H9 (cell line): ENCODE results near the gene FCRL3. TPM values are rescaled to one million over a fixed set of nuclear protein-coding genes. Genes with fewer than 3 reads are reported as not detected.

Source experiments
- DNase-seq: peaks from one replicate; pipeline ENCODE4 v3.0.0-alpha.2; 2017
- H2AFZ ChIP-seq: one replicate; pipeline ENCODE4 v1.6.1; 2013; ENCODE audit warnings: mild to moderate bottlenecking, low read length, control low read depth, moderate library complexity
- H2AK5ac ChIP-seq: 2 replicates; pipeline ENCODE4 v1.6.1; 2013; ENCODE audit warnings: low read length, control low read depth, mixed read lengths; ENCODE audit not compliant: insufficient read length
- H2BK120ac ChIP-seq: one replicate; pipeline ENCODE4 v1.6.1; 2013; ENCODE audit warnings: low read depth, mild to moderate bottlenecking, low read length, control low read depth, inconsistent platforms; ENCODE audit not compliant: poor library complexity, severe bottlenecking
- H2BK12ac ChIP-seq: 2 replicates; pipeline ENCODE4 v1.6.1; 2013; ENCODE audit warnings: low read length, control low read depth, mixed read lengths, low read depth; ENCODE audit not compliant: insufficient read length
- H2BK15ac ChIP-seq: 2 replicates; pipeline ENCODE4 v1.6.1; 2013; ENCODE audit warnings: low read depth, low read length, control low read depth
- H2BK20ac ChIP-seq: one replicate; pipeline ENCODE4 v1.6.1; 2013; ENCODE audit warnings: low read depth, mild to moderate bottlenecking, low read length, control low read depth, inconsistent platforms; ENCODE audit not compliant: poor library complexity, severe bottlenecking
- H2BK5ac ChIP-seq: 2 replicates; pipeline ENCODE4 v1.6.1; 2013; ENCODE audit warnings: low read length, control low read depth, mixed read lengths; ENCODE audit not compliant: insufficient read length
- H3K14ac ChIP-seq: 2 replicates; pipeline ENCODE4 v1.6.1; 2013; ENCODE audit warnings: low read length, control low read depth; ENCODE audit not compliant: insufficient read depth
- H3K18ac ChIP-seq: 2 replicates; pipeline ENCODE4 v1.6.1; 2013; ENCODE audit warnings: low read depth, mild to moderate bottlenecking, mixed read lengths, low read length, control low read depth; ENCODE audit not compliant: insufficient read length
- H3K23ac ChIP-seq: 2 replicates; pipeline ENCODE4 v1.6.1; 2013; ENCODE audit warnings: low read length, control low read depth, mixed read lengths, low read depth; ENCODE audit not compliant: insufficient read length
- H3K23me2 ChIP-seq: 2 replicates; pipeline ENCODE4 v1.6.1; 2013; ENCODE audit warnings: low read depth, mild to moderate bottlenecking, mixed read lengths, low read length, control low read depth; ENCODE audit not compliant: insufficient read length, poor library complexity, severe bottlenecking
- H3K27ac ChIP-seq: 2 replicates; pipeline ENCODE4 v1.5.1; 2013; ENCODE audit warnings: low read length, control low read depth, mixed read lengths, low read depth; ENCODE audit not compliant: insufficient read length
- H3K27me3 ChIP-seq: 2 replicates; pipeline ENCODE4 v1.6.1; 2013; ENCODE audit warnings: low read length, control low read depth, inconsistent platforms; ENCODE audit not compliant: insufficient read depth
- H3K4ac ChIP-seq: 2 replicates; pipeline ENCODE4 v1.6.1; 2013; ENCODE audit warnings: low read depth, mild to moderate bottlenecking, control low read depth, inconsistent platforms, low read length, moderate library complexity
- H3K4me1 ChIP-seq: 2 replicates; pipeline ENCODE4 v1.6.1; 2013; ENCODE audit warnings: low read length, control low read depth, inconsistent platforms; ENCODE audit not compliant: insufficient read depth
- H3K4me2 ChIP-seq: 2 replicates; pipeline ENCODE4 v1.6.1; 2013; ENCODE audit warnings: low read length, control low read depth, mixed read lengths; ENCODE audit not compliant: insufficient read length, insufficient read depth
- H3K56ac ChIP-seq: 2 replicates; pipeline ENCODE4 v1.6.1; 2013; ENCODE audit warnings: low read depth, mild to moderate bottlenecking, mixed read lengths, low read length, control low read depth; ENCODE audit not compliant: insufficient read length
- H3K79me1 ChIP-seq: 2 replicates; pipeline ENCODE4 v1.6.1; 2013; ENCODE audit warnings: low read depth, mild to moderate bottlenecking, moderate library complexity, low read length, control low read depth, inconsistent platforms; ENCODE audit not compliant: insufficient read depth, poor library complexity, severe bottlenecking
- H3K79me2 ChIP-seq: 2 replicates; pipeline ENCODE4 v1.6.1; 2013; ENCODE audit warnings: low read length, control low read depth, inconsistent platforms; ENCODE audit not compliant: insufficient read depth
- H3K9ac ChIP-seq: 2 replicates; pipeline ENCODE4 v1.6.1; 2013; ENCODE audit warnings: low read length, control low read depth, mixed read lengths; ENCODE audit not compliant: insufficient read length; ENCODE audit errors: extremely low read depth
- H3K9me3 ChIP-seq: one replicate; pipeline ENCODE4 v1.6.1; 2013; ENCODE audit warnings: low read depth, low read length, inconsistent platforms; ENCODE audit not compliant: control insufficient read depth
- H3T11ph ChIP-seq: one replicate; pipeline ENCODE4 v1.6.1; 2013; ENCODE audit warnings: mild to moderate bottlenecking, low read length, control low read depth, inconsistent platforms
- H4K20me1 ChIP-seq: one replicate; pipeline ENCODE4 v1.6.1; 2013; ENCODE audit not compliant: control insufficient read depth, insufficient read length, insufficient read depth
- H4K5ac ChIP-seq: 2 replicates; pipeline ENCODE4 v1.6.1; 2013; ENCODE audit warnings: low read depth, mild to moderate bottlenecking, mixed read lengths, low read length, control low read depth; ENCODE audit not compliant: insufficient read length
- H4K8ac ChIP-seq: replicated peaks from 2 replicates; pipeline ENCODE4 v1.6.1; 2013; ENCODE audit warnings: low read length, control low read depth, mixed read lengths, low read depth; ENCODE audit not compliant: insufficient read length
- H4K91ac ChIP-seq: 2 replicates; pipeline ENCODE4 v1.6.1; 2013; ENCODE audit warnings: low read depth, mild to moderate bottlenecking, moderate library complexity, mixed read lengths, low read length, control low read depth; ENCODE audit not compliant: insufficient read length
- H3K27ac Mint-ChIP-seq, 3 experiments: 2 replicates in 2 of 3; 3 replicates in 1 of 3; pipeline ENCODE4 v1.8.0; 2020 to 2021; ENCODE audit warnings: mixed read lengths in 3 of 3, mild to moderate bottlenecking in 1 of 3, moderate library complexity in 1 of 3
- H3K27me3 Mint-ChIP-seq: 2 replicates; pipeline ENCODE4 v1.8.0; 2021; ENCODE audit warnings: low read depth, mild to moderate bottlenecking, moderate library complexity, mixed read lengths
- H3K36me3 Mint-ChIP-seq, 3 experiments: 2 replicates in 2 of 3; 3 replicates in 1 of 3; pipeline ENCODE4 v1.8.0; 2020 to 2021; ENCODE audit warnings: low read depth in 3 of 3, mixed read lengths in 3 of 3; ENCODE audit not compliant: insufficient read depth in 1 of 3
- H3K4me1 Mint-ChIP-seq, 2 experiments: 2 replicates each; pipeline ENCODE4 v1.8.0; 2020; ENCODE audit warnings: mixed read lengths in 2 of 2
- H3K4me3 Mint-ChIP-seq, 2 experiments: 2 replicates in 1 of 2; 3 replicates in 1 of 2; pipeline ENCODE4 v1.8.0; 2020 to 2021; ENCODE audit warnings: mild to moderate bottlenecking in 2 of 2, mixed read lengths in 2 of 2, moderate library complexity in 1 of 2
- H3K9me3 Mint-ChIP-seq, 2 experiments: 2 replicates in 1 of 2; 3 replicates in 1 of 2; pipeline ENCODE4 v1.8.0; 2020; ENCODE audit warnings: mild to moderate bottlenecking in 2 of 2, mixed read lengths in 2 of 2, moderate library complexity in 1 of 2
- WGBS: extraction: QIAGEN DNeasy Blood & Tissue Kit; methylation state at CpG from one replicate; pipeline ENCODE4 v1.1.7; 2013; ENCODE audit warnings: missing lambda C conversion rate, low lambda C conversion rate, mixed read lengths; ENCODE audit not compliant: insufficient read length; ENCODE audit errors: extremely low coverage; 5-methylcytosine and 5-hydroxymethylcytosine counted together
- total RNA-seq: library from RNA; stranded (reverse); gene quantifications from 2 replicates; pipeline ENCODE4 v1.2.1, GENCODE V29; 2021
- TF ChIP-seq, protein P1 (sequence below): fragments of 200-600 bp; sonication (generic); conservative IDR thresholded peaks from 3 replicates; pipeline ENCODE4 v1.8.0; 2021; ENCODE audit warnings: antibody characterized with exemption, mild to moderate bottlenecking

FCRL3 gene
- total RNA-seq, 1 experiment from 2014 or later: not detected

- Histone ChIP-seq H2BK20ac (no peak overlapping the region), H2AFZ (no peak overlapping the region), H3T11ph (no peak overlapping the region), H2BK120ac (no peak overlapping the region), H3K4ac (no peak overlapping the region), H2AK5ac (no peak overlapping the region), H2BK15ac (no peak overlapping the region), H3K27me3 (no peaks in the 10 kb centered on the region), H4K8ac (no peak overlapping the region), H3K18ac (no peak overlapping the region), H2BK12ac (no peak overlapping the region), H3K27ac (no peak overlapping the region), H4K5ac (no peak overlapping the region), H3K9ac (no peak overlapping the region), H3K79me2 (no peaks in the 10 kb centered on the region), H2BK5ac (no peak overlapping the region), H4K20me1 (no peaks in the 10 kb centered on the region), H4K91ac (no peak overlapping the region), H3K23me2 (no peaks in the 10 kb centered on the region), H3K79me1 (no peaks in the 10 kb centered on the region), H3K4me1 (no peaks in the 10 kb centered on the region), H3K4me2 (no peak overlapping the region), H3K56ac (no peak overlapping the region), H3K14ac (no peak overlapping the region), H3K23ac (no peak overlapping the region), H3K9me3 (no peaks in the 10 kb centered on the region)
- TF ChIP-seq, protein P1, sequence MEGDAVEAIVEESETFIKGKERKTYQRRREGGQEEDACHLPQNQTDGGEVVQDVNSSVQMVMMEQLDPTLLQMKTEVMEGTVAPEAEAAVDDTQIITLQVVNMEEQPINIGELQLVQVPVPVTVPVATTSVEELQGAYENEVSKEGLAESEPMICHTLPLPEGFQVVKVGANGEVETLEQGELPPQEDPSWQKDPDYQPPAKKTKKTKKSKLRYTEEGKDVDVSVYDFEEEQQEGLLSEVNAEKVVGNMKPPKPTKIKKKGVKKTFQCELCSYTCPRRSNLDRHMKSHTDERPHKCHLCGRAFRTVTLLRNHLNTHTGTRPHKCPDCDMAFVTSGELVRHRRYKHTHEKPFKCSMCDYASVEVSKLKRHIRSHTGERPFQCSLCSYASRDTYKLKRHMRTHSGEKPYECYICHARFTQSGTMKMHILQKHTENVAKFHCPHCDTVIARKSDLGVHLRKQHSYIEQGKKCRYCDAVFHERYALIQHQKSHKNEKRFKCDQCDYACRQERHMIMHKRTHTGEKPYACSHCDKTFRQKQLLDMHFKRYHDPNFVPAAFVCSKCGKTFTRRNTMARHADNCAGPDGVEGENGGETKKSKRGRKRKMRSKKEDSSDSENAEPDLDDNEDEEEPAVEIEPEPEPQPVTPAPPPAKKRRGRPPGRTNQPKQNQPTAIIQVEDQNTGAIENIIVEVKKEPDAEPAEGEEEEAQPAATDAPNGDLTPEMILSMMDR: peak; percentile 74
- no CpG with 5 or more reads among the region's 5 CpGs for WGBS
- Mint-ChIP-seq H3K4me3 (no peak overlapping the region), H3K9me3 (no peaks in the 10 kb centered on the region), H3K27me3 (no peaks in the 10 kb centered on the region), H3K27ac (no peak overlapping the region), H3K4me1 (no peaks in the 10 kb centered on the region), H3K36me3 (no peaks in the 10 kb centered on the region)
- DNase-seq: no peak
Observed at GRCh38 chr1:157691285-157691920, 9.2 kb downstream of the FCRL3 start.
